ENCODE results near the gene GALNT10.

GALNT10 gene

DNA sequence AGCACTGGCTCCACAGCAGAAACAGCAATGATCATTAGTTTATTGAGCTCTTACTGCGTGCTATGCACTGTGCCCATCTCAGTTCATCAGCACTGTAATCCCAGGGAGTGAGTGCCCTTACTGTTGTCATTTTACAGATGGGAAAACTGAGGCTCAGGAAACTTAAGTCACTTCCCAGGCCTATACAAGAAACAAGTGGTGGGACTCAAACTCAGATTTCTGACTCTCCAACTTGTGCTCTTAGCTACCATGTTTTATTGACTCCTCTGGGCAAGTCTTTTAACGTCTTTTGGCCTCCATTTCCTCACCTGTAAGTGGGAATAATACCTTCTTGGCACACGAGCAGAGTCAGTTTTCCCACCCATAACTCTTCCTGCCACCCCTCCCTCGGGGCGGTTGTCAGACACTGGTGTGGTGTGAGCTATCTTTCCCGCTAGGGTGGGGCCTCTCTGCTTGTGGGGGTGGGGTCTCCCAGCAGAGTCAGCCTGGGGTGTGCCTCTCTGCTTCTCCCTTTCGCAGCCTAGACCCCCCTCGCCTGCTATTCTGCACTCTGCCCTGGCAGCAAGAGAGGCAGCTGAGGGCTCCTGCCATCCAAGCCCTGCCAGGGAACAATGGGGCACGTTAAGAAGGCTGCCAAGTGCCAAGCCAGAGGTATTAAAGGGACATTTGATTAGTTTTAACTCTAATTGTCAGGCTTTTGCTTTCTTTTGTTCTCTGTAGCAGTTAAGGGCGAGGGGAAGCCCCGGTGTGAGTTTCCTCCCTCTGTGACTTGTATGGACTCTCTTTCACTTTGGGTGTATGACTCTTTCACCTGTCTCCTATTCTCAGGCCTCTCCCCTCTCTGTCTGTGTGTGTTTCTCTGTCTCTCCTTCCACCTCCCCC is 12.1 kb downstream of the GALNT10 start:
- DNase-seq (ENCODE audit: low read depth in 2 of 2) = no peak

DNA sequence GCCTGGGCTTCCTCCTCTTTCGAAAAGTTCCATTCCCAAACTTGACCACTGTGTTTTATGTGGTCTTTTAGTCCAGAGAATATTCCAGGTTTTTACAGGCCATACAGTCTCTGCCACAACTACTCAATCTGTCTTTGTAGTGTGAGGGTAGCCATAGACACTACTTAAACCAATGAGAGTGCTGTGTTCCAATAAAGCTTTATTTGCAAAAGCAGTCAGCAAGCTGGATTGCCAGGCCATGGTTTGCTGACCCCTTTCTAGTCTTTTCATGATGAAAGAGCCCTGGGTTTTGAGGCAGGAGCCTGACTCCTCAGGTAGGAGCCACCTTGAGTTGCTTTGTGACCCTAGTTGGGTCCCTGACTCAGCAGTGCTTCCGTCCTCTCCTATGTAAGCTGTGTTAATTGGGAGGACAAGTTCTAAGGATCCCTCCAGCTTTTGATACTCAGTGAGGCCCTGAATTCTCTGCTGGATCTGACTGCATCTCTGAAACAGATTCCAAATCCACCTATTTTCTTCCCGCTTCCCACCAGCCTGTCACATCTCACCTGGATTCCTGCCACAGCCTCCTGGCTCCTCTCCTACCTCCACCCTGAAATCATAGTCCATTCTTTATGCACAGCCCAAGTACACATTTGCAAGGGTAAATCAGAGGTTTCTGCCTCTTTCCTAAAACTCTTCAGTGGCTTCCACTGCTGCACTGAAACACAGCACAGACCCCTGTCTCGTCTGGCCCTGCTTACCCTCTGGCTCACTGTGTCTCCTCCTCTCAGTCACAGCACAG is 13.5 kb downstream of the GALNT10 start:
- DNase-seq (ENCODE audit: low read depth in 2 of 2) = no peak

- no peak for DNase-seq (ENCODE audit: low read depth in 2 of 2)
Observed at GRCh38 chr5:154205441-154206117, 15.0 kb downstream of the GALNT10 start.

GRCh38 chr5:154206311-154206710 is 15.8 kb downstream of the GALNT10 start:
- no peak for DNase-seq (ENCODE audit: low read depth in 2 of 2)

GRCh38 chr5:154207204-154207603 is 16.7 kb downstream of the GALNT10 start:
- DNase-seq (ENCODE audit: low read depth in 2 of 2) = no peak

GRCh38 chr5:154209591-154210081 is 19.1 kb downstream of the GALNT10 start:
- no peak for DNase-seq (ENCODE audit: low read depth in 2 of 2)

DNA sequence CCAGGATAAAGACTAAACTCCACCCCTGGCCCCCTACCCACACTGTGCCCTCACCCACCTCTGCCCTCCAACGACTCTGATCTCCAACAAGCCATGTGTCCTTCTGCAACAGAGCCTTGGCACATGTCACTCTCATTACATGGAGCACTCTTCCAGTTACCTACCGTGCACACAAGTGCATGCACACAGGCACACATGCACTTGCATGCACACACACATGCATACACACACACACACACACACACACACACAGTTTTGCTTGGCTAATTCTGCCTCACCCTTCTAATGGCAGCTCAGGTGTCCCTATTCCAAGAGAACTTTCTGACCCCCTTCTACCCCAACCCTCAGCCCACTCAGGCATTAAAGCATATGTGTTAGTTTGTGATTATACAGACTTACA is 19.6 kb downstream of the GALNT10 start:
- DNase-seq (ENCODE audit: low read depth in 2 of 2) = no peak

DNA sequence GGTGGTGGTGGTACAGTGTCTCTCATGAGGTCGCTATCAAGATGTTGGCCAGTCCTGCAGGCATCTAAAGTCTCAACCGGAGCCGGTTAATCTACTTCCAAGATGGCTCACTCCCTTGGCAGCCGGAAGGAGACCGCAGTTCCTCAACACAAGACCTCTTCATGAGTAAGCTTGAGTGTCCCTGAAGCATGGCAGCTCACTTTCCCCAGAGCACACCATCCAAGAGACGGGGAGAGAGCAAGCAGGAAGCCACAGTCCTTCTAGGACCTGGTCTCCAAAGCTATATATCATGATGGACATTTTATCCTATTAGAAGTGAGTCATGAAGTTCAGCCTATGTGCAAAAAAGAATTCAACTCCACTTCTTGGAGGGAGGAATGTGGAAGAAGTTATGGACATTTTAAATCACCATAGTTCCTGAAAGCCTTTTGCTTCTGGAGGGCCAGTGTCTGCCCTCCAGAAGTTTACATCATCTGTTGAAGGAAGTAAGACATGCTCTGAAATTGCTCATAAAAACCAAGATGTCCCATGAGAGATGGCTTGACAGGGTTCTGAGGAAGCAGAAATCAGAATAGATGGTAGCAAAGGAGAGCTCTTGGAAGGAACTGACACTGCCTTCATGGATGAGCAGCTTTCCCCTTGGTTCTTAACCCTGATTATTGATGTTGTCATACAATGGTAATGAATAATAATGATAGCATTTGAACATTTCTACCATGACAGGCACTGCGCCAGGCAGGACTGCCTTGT is 21.3 kb downstream of the GALNT10 start:
- DNase-seq (ENCODE audit: low read depth in 2 of 2) = no peak

DNA sequence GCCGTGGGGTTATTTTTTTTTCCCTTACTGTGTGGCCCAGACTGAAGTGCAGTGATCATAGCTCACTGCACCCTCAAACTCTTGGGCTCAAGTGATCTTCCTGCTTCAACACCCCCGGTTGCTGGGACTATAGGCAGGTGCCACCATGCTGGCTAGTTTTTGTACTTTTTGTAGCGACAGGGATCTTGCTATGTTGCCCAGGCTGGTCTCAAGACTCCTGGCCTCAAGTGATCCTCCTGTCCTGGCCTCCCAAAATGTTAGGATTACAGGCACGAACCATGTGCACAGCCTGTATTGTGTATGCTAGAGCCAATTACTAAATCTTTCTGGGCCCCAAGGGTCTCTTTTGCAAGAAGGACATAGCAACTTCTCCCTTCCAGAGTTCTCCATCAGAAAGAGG is 23.1 kb downstream of the GALNT10 start:
- DNase-seq (ENCODE audit: low read depth in 2 of 2) = no peak

- no peak for DNase-seq (ENCODE audit: low read depth in 2 of 2)
Observed at GRCh38 chr5:154214371-154215106, 24.0 kb downstream of the GALNT10 start.

DNA sequence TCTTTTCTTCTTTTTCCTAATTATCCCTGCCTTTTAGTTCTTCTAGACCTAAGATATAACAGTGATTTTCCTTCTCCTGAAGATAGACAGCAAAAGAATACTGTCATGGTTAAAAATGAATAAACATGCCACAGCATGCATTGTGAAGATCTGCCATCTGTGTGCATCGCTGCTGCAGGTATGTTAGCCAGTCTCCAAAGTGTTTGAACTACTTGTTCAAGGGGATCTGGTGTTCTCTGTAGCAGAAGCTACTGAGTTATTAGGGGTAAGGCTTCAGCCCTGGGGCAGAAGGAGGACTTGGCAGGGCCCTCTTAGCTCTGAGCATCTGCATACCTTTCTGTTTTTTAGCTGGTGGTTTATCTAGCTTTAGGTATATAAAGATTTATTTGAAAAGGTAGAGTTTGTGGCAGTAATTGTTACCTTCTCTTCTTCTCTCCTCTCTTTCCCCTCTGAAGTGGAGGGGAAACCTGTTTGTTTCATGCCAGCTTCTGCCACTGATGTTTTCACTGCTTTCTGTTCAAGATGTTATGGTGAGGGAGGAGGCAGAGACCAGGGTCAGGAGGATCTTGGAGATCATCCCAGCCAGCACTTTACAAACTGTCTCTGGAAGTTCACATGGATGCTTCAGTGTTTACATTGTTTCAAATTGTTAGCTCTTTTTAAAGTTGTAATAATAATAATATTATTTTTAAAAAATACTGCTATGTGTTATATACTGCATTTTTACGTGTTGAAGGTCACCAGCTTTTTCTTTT is 25.2 kb downstream of the GALNT10 start:
- DNase-seq (ENCODE audit: low read depth in 2 of 2) = no peak

- DNase-seq (ENCODE audit: low read depth in 2 of 2) = no peak
Observed at GRCh38 chr5:154217462-154217861, 26.9 kb downstream of the GALNT10 start.

DNA sequence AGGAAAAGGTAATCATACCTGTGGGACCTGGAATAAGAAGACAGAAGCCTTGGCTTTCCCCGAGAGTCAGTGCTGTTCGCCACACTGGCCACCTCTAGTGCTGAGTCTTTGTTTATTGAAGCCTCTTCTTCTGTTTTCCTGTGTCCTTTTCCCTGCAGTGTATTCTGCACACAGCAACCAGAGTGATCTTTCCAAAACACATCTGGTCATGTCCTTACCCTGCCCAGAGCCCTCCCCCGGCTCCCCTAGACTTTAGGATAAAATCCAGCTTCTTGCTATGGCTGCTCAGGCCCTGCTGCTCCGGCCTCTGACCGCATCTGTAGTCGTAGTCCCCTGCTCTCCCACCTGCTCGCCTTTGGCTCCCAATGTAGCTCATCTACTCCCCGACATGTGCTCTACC is 28.3 kb downstream of the GALNT10 start:
- DNase-seq (ENCODE audit: low read depth in 2 of 2) = no peak

DNA sequence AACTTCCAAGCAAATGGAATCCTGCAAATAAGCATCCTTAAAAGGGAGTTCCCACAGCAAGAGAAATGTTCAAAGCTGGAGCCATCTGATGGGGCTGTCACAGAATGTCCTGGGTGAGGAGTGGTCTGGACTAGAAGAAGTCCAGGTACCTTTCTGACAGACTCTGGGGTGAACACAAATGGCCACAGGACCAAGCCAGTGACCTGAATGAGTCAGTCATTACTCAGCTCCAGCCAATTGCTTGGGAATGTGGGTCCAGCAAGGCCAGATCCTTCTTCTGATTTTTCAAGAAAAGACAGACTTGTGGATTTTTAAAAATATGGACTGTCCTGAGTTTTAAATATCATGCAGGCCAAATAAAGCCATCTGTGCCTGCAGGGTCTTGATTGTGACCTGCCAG is 30.1 kb downstream of the GALNT10 start:
- DNase-seq (ENCODE audit: low read depth in 2 of 2) = no peak

DNA sequence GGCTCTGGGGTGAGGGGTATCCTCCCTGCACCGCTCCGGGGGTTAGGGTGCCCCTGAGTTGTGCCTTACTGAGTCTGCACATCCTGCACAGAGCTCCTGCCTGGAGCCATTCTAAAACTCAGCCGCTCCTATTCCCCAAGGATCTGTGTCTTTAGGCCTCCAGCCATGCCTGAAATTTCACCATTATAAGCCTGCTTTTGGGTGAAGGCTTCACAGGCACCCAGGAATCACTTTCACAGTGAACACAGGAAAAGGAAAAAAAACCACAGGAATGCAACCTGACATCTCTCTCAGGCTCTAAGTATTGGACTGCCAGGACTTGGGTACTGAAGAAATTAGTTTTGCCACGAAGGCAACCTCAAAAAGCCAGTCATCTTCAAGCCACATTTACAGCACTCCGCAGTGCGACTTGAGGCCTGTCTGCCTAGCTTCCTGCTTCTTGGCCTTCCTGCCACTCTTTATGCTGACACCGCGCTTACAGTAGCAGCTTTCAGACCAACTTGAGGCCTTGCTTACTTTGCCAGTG is 30.9 kb downstream of the GALNT10 start:
- DNase-seq (ENCODE audit: low read depth in 2 of 2) = peak; percentile 16 to 34

DNA sequence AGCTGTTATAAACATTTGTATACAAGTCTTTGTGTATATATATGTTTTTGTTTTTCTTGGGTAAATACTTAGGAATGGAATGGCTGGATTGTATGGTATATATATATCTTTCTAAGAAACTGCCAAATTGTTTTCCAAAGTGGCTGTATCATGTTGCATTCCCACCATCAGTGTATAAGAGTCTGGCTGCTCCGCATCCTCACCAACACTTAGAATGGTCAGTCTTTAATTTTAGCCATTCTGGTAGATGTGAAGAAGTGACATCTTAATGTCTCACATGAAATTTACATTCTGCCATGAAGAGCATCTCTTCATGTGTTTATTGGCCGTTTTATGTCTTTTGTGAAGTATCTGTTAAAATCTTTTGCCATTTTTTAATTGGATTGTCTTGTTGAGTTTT is 31.9 kb downstream of the GALNT10 start:
- DNase-seq (ENCODE audit: low read depth in 2 of 2) = no peak

DNA sequence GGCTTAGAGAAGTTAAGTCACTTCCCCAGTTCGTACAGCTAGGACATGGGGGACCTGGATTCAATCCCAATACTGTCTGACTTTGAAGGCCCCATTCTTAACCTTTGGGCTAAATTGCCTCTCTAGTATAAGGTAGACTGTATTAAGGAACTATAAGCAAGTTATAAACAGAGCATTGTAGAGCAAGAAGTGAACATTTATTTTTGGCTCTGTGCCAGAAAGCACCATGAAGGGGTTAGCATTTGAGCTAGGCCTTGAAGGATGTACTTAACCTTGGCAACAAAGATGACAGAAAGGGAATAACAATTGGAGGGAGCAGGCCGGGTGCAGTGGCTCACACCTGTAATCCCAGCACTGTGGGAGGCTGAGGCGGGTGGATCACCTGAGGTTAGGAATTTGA is 32.8 kb downstream of the GALNT10 start:
- no peak for DNase-seq (ENCODE audit: low read depth in 2 of 2)

DNA sequence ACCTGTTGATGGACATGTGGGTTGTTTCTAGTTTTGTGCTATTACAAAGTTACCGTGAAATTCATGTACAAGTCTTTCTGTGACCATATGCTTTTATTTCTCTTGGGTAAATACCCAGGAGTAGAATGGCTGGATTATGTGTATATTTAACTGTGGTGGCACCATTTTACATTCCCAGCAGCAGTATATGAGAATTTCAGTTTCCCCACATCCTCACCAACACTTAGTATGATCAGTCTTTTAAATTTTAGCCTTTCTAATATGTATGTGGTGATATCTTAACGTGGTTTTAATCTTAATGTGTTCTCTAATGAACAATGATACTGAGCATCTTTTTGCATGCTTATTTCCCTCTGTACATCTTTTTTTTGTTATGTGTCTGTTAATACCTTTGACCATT is 36.6 kb downstream of the GALNT10 start:
- no peak for DNase-seq (ENCODE audit: low read depth in 2 of 2)

- no peak for DNase-seq (ENCODE audit: low read depth in 2 of 2)
Observed at GRCh38 chr5:154228696-154229095, 38.2 kb downstream of the GALNT10 start.

DNA sequence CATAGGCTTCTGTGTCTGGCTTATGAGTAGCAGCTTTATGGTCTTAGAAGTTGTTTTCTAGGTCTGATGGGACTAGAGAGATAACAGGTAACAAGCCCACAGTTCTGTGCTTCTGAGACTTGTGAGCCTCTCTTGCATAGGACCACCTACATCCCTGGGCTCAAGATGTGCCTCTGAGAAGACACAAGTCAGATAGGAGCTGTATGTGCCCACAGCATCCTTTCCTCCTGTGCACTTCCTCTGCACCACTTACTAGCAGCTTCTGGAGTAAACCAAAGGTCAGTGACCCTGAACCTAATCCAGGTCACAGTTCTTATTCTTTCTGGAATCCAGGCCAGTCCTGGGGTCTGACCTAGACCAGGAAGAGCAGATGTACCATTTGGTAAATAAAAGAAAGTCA is 40.0 kb downstream of the GALNT10 start:
- DNase-seq (ENCODE audit: low read depth in 2 of 2) = no peak

Measured in stimulated activated CD8-positive, alpha-beta memory T cell treated with anti-CD3 and anti-CD28 coated beads, Interleukin-2, amount 100 ng/mL, for 1 hour (primary cell).